Stomach smooth muscle (tissue), 2 donors: ENCODE data around the gene FAT1.

ENCODE experiments used
- H3K27ac ChIP-seq: one replicate; pipeline ENCODE4 v1.7.0; 2013; ENCODE audit warnings: mild to moderate bottlenecking, low read length, inconsistent platforms
- H3K27me3 ChIP-seq, 2 donors: one replicate each; pipeline ENCODE4 v1.7.0; 2013; ENCODE audit warnings: low read length in 2 of 2; ENCODE audit not compliant: insufficient read depth in 2 of 2, control insufficient read depth in 1 of 2
- H3K36me3 ChIP-seq, 2 donors: one replicate each; pipeline ENCODE4 v1.7.0; 2013; ENCODE audit warnings: low read length in 2 of 2; ENCODE audit not compliant: control insufficient read depth in 2 of 2, insufficient read depth in 2 of 2
- H3K4me1 ChIP-seq: one replicate; pipeline ENCODE4 v1.7.0; 2013; ENCODE audit warnings: low read length; ENCODE audit not compliant: control insufficient read depth, insufficient read depth
- H3K4me3 ChIP-seq, 2 donors: one replicate each; pipeline ENCODE4 v1.7.0; 2013; ENCODE audit warnings: low read length in 2 of 2
- H3K9ac ChIP-seq, 2 donors: one replicate each; pipeline ENCODE4 v1.7.0; 2013; ENCODE audit warnings: low read length in 2 of 2, mild to moderate bottlenecking in 1 of 2
- H3K9me3 ChIP-seq, 2 donors: one replicate each; pipeline ENCODE4 v1.7.0; 2013; ENCODE audit warnings: low read length in 2 of 2; ENCODE audit not compliant: control insufficient read depth in 2 of 2
- donor health status: healthy.
- donor health status: Pancreatic carcinoma.

FAT1 gene

DNA sequence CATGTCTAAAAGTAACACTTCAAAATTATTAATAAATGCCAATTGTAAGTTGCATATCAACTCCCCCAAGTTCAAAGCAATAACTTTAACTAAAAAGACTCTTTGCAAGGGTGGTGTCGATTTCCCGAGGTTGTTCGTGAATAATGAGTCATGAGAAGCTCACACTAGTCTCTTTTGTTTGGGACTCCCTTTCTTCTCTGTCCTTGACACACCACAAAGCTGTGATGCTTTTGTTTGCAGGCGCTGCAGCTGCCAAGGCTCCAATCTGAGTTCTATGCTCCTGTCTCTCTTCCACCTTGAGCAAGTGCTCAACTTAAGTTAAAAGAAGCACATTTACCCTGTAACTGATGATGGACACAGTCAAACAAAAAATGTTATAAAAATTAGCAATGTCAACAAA, 65.9 kb downstream of the FAT1 start:
- Histone ChIP-seq H3K4me1 (no peaks in the 10 kb centered on the region), H3K36me3 (peaks cover 8 to 9% of the 10 kb centered on the region in 2 donors), H3K27ac (no peak overlapping the region), H3K27me3 (no peaks in the 10 kb centered on the region), H3K9me3 (no peaks in the 10 kb centered on the region), H3K9ac (no peak overlapping the region), H3K4me3 (no peak overlapping the region)

DNA sequence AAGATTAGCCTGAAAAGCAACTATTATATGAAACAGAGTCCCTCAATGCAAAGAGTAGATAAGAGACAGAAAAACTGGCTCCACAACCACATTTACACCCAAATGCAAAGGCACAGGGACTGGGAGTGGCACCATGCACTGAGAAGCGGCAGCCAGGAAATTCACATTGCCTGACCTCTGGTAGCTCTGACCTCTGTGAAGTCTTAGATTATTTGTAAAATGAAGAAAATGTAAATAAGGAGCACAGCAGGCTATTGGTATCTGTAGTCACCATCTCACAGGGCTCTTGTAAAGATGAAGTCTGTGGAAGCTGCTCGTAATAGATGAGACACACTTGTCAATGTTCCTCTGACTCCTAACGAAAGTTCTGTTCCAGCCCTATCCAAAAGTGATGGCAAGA, 69.7 kb downstream of the FAT1 start:
- no peak overlapping the region for H3K9ac ChIP-seq
- H3K4me3 ChIP-seq = no peak overlapping the region
- H3K9me3 ChIP-seq = no peaks in the 10 kb centered on the region
- peaks cover 4% of the 10 kb centered on the region for H3K4me1 ChIP-seq
- peaks cover 0 to under 1% of the 10 kb centered on the region in 2 donors for H3K36me3 ChIP-seq
- H3K27me3 ChIP-seq = no peaks in the 10 kb centered on the region
- H3K27ac ChIP-seq = no peak overlapping the region

DNA sequence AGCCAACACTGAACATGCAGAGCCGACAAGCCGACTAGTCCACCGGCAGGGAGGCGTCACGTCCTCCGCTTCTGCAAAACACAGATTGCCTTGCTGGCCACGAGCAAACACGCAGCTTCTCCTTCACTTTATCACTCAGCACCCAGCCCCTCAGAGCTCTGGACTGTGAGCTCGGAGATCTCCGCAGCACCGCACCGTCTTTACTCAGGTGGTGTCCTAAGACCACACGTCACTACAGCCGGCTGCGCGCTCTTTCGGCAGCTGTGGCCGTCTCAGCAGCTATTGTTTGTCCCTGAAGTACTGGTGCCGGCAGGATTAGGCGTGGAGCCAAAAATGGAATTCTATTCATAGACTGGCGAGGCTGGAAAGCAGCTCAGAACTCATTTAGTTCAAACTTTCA, 72.0 kb downstream of the FAT1 start:
- Histone ChIP-seq H3K27me3 (no peaks in the 10 kb centered on the region), H3K4me1 (peaks cover 4% of the 10 kb centered on the region), H3K27ac (no peak overlapping the region), H3K4me3 (peak overlapping the region; percentile 62 to 68), H3K9ac (peak overlapping the region in 1 of 2 donors; percentile 9), H3K9me3 (no peaks in the 10 kb centered on the region), H3K36me3 (no peaks in the 10 kb centered on the region)

DNA sequence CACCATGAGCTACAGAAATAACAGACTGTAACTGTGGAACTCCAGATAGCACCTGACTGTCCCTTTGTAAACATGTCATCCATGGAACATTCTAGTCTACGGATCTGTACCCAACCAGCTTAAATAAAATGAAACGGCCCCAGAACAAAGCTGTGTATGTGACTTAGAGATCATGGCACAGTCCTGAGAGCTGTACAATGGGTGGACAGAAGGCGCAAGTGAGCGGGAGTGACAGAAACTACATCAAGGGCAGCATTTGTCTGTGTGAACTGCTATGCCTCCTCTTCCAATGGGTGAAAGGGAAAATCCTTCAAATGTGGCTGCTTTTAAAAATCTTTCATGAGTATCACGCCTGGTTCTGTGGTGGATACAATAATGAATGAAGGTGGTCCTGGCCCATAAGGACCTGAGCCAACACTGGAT, 72.5 kb downstream of the FAT1 start:
- Histone ChIP-seq H3K4me3 (peak overlapping the region; percentile 62 to 68), H3K9ac (no peak overlapping the region), H3K9me3 (no peaks in the 10 kb centered on the region), H3K36me3 (no peaks in the 10 kb centered on the region), H3K4me1 (peaks cover 4% of the 10 kb centered on the region), H3K27ac (no peak overlapping the region), H3K27me3 (no peaks in the 10 kb centered on the region)

DNA sequence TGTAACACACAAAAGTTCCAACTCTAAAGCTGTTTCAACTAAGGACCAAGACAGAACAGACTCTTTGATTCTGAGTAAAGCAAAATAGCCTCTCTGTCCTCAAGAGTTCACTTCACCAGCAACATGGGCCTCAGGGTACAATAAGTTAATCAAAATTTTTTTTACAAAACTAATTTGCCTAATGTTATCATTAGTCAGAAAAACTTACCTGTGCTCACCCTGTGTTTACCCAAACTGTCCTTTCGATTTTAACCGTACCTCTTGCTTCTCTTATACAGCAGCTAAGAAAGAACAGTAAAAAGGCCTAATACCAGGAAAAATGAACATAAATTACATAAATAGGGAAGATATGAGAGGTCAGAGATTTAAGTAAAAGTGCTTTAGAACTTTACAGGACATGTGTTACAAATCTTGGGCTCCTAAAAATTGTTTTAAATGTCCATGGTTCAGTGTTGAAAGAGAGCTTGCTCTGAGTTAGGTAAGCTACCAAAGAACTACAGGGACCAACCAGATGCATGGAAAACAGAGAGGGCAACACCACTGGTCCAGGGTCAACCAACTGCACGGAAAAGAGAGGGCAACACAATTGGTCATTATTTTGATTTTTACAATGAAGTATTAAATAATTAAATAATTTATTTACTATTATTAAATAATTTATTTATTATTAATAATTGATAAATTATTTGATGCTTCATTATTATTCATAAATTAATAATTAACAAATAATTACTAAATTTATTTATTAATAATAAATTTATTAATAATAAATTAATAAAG, 73.1 kb downstream of the FAT1 start:
- Histone ChIP-seq H3K27me3 (no peaks in the 10 kb centered on the region), H3K4me3 (no peak overlapping the region), H3K36me3 (no peaks in the 10 kb centered on the region), H3K4me1 (peaks cover 4% of the 10 kb centered on the region), H3K27ac (no peak overlapping the region), H3K9me3 (no peaks in the 10 kb centered on the region), H3K9ac (no peak overlapping the region)

DNA sequence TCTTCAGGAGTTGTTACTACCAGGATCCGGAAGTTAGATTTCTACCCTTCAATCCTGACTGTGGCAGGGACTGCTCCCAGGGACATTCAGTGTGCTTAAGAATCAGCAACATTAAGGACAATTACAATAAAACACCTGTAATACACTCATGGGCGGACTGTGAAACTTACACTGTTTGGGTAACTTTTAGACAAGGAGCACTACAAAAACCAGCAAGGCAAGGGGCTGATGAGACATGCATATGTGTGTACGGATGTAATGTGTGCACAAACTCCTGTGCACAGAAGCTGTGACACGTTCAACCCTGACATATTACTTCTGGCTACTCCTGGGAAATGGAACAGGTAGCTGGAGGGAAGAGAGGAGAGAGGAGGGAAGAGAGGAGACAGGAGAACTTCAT, 75.8 kb downstream of the FAT1 start:
- no peak overlapping the region for H3K4me3 ChIP-seq
- peaks cover 7% of the 10 kb centered on the region for H3K4me1 ChIP-seq
- no peak overlapping the region for H3K9ac ChIP-seq
- H3K36me3 ChIP-seq = no peaks in the 10 kb centered on the region
- H3K9me3 ChIP-seq = no peaks in the 10 kb centered on the region
- no peak overlapping the region for H3K27ac ChIP-seq
- H3K27me3 ChIP-seq = no peaks in the 10 kb centered on the region

DNA sequence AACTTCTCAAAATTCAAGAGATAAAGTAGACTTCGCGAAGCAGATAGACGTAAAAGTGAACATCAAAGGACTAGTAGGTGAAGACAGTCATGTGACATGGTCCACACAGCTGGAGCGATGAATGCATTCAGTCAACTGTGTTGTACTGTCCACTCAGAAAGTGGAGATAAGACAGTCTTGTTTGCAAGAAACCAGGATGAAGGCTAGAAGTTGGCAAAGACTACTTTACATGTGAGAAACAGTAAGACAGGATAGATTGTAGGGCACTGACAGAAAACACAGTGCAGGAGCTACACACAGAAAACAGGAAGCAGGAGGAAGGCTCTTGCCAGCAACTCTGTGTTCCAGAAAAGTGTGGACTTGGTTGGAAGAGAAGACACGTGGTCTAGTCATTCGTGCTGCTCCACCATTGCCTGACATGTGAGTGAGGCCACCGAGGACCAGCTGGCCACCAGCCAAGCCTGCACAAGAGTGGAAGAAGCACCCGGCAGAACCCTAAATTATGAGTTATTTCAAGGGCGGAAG, 78.9 kb downstream of the FAT1 start:
- H3K9ac ChIP-seq = no peak overlapping the region

DNA sequence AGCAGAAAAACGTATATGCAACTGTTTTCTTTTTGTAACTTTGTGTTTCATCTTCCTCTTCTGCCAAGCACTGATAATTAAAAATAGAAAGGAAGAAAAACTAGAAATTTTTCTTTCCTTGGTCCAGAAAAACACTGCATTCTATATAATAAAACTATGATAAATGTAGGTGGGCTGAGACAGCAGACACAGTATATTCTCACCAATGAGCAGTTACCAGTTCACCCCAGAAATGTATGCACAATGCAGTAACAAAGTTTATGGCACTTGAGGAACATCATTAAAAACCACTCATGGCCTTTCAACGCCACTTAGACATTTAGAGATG, 79.4 kb downstream of the FAT1 start:
- Histone ChIP-seq H3K9ac (no peak overlapping the region), H3K4me1 (peaks cover 4% of the 10 kb centered on the region), H3K4me3 (no peak overlapping the region), H3K9me3 (no peaks in the 10 kb centered on the region), H3K36me3 (peaks cover under 1 to 4% of the 10 kb centered on the region in 2 donors), H3K27me3 (no peaks in the 10 kb centered on the region), H3K27ac (no peak overlapping the region)

More for the DNA sequence above, 78.9 kb downstream of the FAT1 start:
- peaks cover 0 to 4% of the 10 kb centered on the region in 2 donors for H3K36me3 ChIP-seq
- H3K4me1 ChIP-seq = peaks cover 4% of the 10 kb centered on the region
- H3K27me3 ChIP-seq = no peaks in the 10 kb centered on the region
- H3K27ac ChIP-seq = no peak overlapping the region
- H3K4me3 ChIP-seq = no peak overlapping the region
- H3K9me3 ChIP-seq = no peaks in the 10 kb centered on the region

DNA sequence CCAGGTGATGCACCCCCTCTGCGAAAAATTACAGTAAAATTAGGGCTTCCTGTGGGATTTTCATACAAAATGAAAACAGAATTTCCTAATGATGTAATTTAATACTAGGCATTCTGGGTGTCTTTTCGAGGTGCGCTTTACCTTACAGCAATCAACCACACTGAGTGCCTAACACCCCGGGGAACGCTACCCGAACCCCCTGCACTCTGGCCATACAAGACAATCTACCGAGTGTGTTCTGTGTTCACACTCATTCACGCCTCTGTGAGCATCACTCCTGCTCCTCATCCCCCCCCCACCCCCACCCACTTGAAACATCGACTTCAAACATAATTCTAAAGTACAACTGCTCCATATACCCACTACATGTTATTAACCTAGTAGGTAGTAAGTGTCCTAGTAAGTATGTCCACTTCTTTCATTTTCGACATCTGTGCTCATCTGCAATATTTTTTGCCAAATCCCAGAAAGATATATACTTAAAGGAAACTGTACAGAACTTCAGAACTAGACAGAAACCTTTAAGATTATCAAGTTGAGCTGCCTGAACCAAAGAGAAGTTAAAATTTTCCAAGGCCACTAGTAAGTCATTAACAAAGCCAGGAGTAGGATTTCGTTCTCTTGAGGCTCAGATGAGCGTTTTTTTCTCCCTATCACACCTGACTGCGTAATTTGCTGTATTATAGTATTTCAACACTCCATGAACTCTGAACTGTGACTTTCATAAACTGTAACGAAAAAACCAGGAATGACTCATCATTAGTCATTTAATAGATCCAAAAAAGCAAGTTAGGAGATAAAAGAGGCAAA, 80.0 kb downstream of the FAT1 start:
- Histone ChIP-seq H3K27ac (no peak overlapping the region), H3K36me3 (peaks cover 2 to 10% of the 10 kb centered on the region in 2 donors), H3K27me3 (no peaks in the 10 kb centered on the region), H3K4me1 (peaks cover 4% of the 10 kb centered on the region), H3K4me3 (no peak overlapping the region), H3K9ac (no peak overlapping the region), H3K9me3 (no peaks in the 10 kb centered on the region)

DNA sequence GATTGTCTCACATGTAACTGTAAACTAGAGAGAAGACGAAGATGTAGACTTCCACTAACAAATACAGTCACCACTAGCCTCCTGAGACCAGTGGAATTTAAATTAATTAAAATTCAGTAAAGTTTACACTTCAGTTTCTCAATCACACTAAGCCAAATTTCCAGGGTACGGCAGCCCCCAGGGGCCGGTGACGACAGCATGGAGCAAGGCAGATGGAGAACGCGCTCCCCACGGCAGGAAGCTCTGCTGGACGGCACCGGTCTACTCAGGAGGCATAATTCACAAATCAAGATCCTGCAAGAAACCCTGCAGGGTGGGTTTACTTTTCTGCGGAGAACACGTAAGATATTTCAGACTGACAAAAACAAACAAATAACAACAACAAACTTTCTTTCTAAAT, 80.7 kb downstream of the FAT1 start:
- H3K36me3 ChIP-seq = peaks cover 2 to 10% of the 10 kb centered on the region in 2 donors
- no peaks in the 10 kb centered on the region for H3K9me3 ChIP-seq
- H3K9ac ChIP-seq = no peak overlapping the region
- no peaks in the 10 kb centered on the region for H3K27me3 ChIP-seq
- H3K4me1 ChIP-seq = peaks cover 4% of the 10 kb centered on the region
- H3K4me3 ChIP-seq = no peak overlapping the region
- H3K27ac ChIP-seq = no peak overlapping the region
